ES-I3 (cell line): ENCODE data around the gene BCAT1.

ENCODE experiments used
- H3K36me3 ChIP-seq: 2 replicates; pipeline ENCODE4 v1.6.1; 2013; ENCODE audit warnings: mild to moderate bottlenecking, low read length, control low read depth, moderate library complexity; ENCODE audit not compliant: insufficient read depth
- H3K4me1 ChIP-seq: 2 replicates; pipeline ENCODE4 v1.6.1; 2013; ENCODE audit warnings: mild to moderate bottlenecking, control low read depth, low read length; ENCODE audit not compliant: insufficient read depth
- H3K9ac ChIP-seq: 2 replicates; pipeline ENCODE4 v1.6.1; 2013; ENCODE audit warnings: low read depth, mild to moderate bottlenecking, low read length, moderate library complexity
- H3K9me3 ChIP-seq: 2 replicates; pipeline ENCODE4 v1.6.1; 2013; ENCODE audit warnings: mild to moderate bottlenecking, low read length, moderate library complexity; ENCODE audit not compliant: control insufficient read depth, insufficient read depth

BCAT1 gene

GRCh38 chr12:24948757-24949722 lies at the start of gene BCAT1:
BCAT1 (minus strand) TSS chr12:24949101; CDS start chr12:24948932, 169 bp downstream.
- peak within 1 kb of the TSS; percentile 92 for H3K9ac ChIP-seq
- peaks cover 42% of the 10 kb centered on the region for H3K4me1 ChIP-seq
- no peaks in the 10 kb centered on the region for H3K9me3 ChIP-seq
- no peaks in the 10 kb centered on the region for H3K36me3 ChIP-seq

GRCh38 chr12:24997970-24998582 lies 49.2 kb upstream of the BCAT1 start:
- no peaks in the 10 kb centered on the region for H3K9me3 ChIP-seq
- H3K36me3 ChIP-seq: no peaks in the 10 kb centered on the region
- no peak overlapping the region for H3K9ac ChIP-seq
- no peaks in the 10 kb centered on the region for H3K4me1 ChIP-seq

GRCh38 chr12:24997496-24997895 lies 48.6 kb upstream of the BCAT1 start:
- Histone ChIP-seq H3K4me1 (no peaks in the 10 kb centered on the region), H3K9ac (no peak overlapping the region), H3K36me3 (no peaks in the 10 kb centered on the region), H3K9me3 (no peaks in the 10 kb centered on the region)

GRCh38 chr12:24996820-24997219 lies 47.9 kb upstream of the BCAT1 start:
- Histone ChIP-seq H3K9me3 (no peaks in the 10 kb centered on the region), H3K4me1 (no peaks in the 10 kb centered on the region), H3K36me3 (no peaks in the 10 kb centered on the region), H3K9ac (no peak overlapping the region)

GRCh38 chr12:24996102-24996797 lies 47.3 kb upstream of the BCAT1 start:
- Histone ChIP-seq H3K9me3 (no peaks in the 10 kb centered on the region), H3K36me3 (no peaks in the 10 kb centered on the region), H3K4me1 (no peaks in the 10 kb centered on the region), H3K9ac (no peak overlapping the region)

- H3K4me1 ChIP-seq: no peaks in the 10 kb centered on the region
Measured at GRCh38 chr12:24993793-24994192, 44.9 kb upstream of the BCAT1 start.

GRCh38 chr12:24991209-24992049 lies 42.5 kb upstream of the BCAT1 start:
- Histone ChIP-seq H3K9ac (no peak overlapping the region), H3K9me3 (no peaks in the 10 kb centered on the region), H3K4me1 (no peaks in the 10 kb centered on the region), H3K36me3 (no peaks in the 10 kb centered on the region)

More at GRCh38 chr12:24993793-24994192, 44.9 kb upstream of the BCAT1 start:
- Histone ChIP-seq H3K9ac (no peak overlapping the region), H3K36me3 (no peaks in the 10 kb centered on the region), H3K9me3 (no peaks in the 10 kb centered on the region)

GRCh38 chr12:24989216-24989615 lies 40.3 kb upstream of the BCAT1 start:
- H3K36me3 ChIP-seq: no peaks in the 10 kb centered on the region
- H3K4me1 ChIP-seq: no peaks in the 10 kb centered on the region
- H3K9ac ChIP-seq: no peak overlapping the region
- H3K9me3 ChIP-seq: 0 out of 2 replicates have a peak, but pooled peaks cover 2% of the 10 kb centered on the region

GRCh38 chr12:24982250-24982649 lies 33.3 kb upstream of the BCAT1 start:
- Histone ChIP-seq H3K9ac (no peak overlapping the region), H3K36me3 (no peaks in the 10 kb centered on the region), H3K4me1 (no peaks in the 10 kb centered on the region), H3K9me3 (0 out of 2 replicates have a peak, but pooled peaks cover 2% of the 10 kb centered on the region)

GRCh38 chr12:24979976-24980730 lies 31.3 kb upstream of the BCAT1 start:
- no peaks in the 10 kb centered on the region for H3K36me3 ChIP-seq
- H3K9me3 ChIP-seq: 0 out of 2 replicates have a peak, but pooled peaks cover 2% of the 10 kb centered on the region
- H3K4me1 ChIP-seq: no peaks in the 10 kb centered on the region
- no peak overlapping the region for H3K9ac ChIP-seq

GRCh38 chr12:24979329-24979728 lies 30.4 kb upstream of the BCAT1 start:
- no peaks in the 10 kb centered on the region for H3K4me1 ChIP-seq
- 0 out of 2 replicates have a peak, but pooled peaks cover under 1% of the 10 kb centered on the region for H3K9me3 ChIP-seq
- H3K36me3 ChIP-seq: no peaks in the 10 kb centered on the region
- H3K9ac ChIP-seq: no peak overlapping the region

GRCh38 chr12:24977711-24978110 lies 28.8 kb upstream of the BCAT1 start:
- Histone ChIP-seq H3K9ac (no peak overlapping the region), H3K4me1 (no peaks in the 10 kb centered on the region), H3K36me3 (no peaks in the 10 kb centered on the region), H3K9me3 (no peaks in the 10 kb centered on the region)

GRCh38 chr12:24977060-24977459 lies 28.2 kb upstream of the BCAT1 start:
- no peak overlapping the region for H3K9ac ChIP-seq
- no peaks in the 10 kb centered on the region for H3K4me1 ChIP-seq
- H3K9me3 ChIP-seq: no peaks in the 10 kb centered on the region
- H3K36me3 ChIP-seq: no peaks in the 10 kb centered on the region
